ENCODE measurements around the gene RAB20.

RAB20 gene

DNA sequence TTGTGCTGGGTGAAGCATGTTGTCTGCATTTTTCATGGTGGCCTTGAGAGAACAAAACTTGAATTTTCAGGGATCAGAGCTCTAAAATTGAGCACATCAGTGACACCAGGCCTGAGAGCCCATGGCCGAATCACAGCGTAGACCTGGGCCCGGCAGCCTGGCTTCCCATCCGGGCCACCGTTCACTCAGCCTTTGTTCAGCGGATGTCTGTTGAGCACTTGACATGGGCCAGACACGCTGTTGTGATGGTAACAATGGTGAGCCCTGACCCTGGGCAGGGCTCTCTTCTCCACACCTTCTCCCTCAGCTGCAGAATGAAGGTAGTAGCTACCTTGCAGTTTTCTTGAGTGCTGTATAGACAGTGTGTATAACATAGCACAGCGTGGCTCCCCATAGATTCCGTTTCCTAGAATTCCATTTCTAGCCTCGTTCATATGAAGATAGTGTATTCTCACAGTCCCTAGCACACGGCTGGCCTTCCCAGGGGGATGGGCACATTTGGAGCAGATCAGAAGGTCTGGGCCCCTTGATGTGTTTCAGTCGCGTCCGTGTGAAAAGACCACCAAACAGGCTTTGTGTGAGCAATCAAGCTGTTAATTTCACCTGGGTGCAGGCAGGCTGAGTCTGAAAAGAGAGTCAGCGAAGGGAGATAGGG, 75.3 kb downstream of the RAB20 start:
- no peak for DNase-seq

DNA sequence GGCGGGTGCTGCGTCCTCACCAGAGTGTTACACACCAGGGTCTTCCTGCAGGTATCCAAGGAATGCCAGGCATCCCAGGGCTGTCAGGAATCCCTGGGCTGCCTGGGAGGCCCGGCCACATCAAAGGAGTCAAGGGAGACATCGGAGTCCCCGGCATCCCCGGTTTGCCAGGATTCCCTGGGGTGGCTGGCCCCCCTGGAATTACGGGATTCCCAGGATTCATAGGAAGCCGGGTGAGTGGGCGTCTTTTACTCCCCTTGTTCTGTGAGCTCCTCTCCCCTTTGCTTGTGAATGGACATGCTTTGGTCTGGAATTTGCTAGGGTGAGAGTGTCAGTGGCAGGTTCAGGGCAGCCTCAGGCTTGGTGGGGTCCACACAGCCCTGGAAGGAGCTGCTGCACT, 75.9 kb downstream of the RAB20 start:
- no peak for DNase-seq

DNA sequence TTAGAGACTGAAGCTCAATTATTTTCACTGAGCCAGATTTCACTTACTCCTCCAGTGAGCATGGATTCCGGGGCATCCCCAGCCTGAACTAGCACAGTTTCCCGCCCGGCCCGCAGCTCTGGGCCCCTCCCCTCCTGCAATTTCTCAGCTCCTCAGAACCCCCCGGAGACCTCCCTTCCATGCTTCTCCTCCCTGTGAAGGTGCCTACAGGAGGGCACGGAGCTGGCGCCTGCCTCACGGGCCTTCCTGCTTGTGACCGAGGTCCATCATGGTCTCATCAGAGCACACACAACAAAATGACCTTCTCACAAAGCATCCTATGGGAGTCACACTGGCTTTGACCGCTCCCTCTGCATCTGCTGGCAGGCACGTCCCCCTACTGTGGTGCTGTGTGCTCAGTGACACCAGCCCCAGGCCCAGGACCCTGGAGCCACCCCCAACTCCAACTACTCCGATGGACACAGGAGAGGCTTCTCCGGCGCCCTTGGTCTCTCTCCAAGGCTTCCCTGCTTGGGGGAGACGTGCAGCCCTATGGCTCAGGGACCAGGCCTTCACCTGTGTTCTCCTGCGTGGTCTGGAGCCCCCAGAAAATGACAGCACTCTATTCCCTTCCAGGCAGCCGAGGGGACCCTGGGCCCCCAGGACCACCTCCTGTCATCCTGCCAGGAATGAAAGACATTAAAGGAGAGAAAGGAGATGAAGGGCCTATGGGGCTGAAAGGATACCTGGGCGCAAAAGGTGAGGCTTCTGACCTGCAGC, 77.1 kb downstream of the RAB20 start:
- DNase-seq: no peak

DNA sequence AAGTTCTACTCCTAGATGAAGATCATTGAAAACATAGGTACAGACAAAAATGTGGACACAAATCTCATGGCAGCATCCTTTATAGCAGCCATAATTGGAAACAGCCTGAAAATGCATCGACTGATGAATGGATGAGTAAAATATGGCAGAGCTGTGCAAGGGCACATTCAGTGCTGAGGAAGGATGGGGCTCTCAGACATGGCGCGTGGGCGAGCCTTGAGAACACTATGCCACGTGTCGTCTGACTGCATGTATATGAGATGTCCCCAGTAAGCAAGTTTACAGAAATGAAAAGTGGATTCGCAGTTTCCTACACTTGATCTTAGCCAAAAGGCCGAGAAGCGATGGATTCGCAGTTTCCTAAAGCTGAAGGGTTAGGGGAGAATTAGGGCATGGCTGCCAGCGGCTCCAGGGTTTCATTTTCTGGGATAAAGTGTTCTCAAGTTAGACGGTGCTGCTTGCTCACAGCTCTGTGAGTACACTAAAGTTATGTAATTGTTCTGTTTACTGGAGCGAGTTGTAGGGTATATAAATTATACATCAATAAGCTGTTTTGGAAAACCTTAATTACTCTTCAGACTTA, 78.0 kb downstream of the RAB20 start:
- DNase-seq: no peak

DNA sequence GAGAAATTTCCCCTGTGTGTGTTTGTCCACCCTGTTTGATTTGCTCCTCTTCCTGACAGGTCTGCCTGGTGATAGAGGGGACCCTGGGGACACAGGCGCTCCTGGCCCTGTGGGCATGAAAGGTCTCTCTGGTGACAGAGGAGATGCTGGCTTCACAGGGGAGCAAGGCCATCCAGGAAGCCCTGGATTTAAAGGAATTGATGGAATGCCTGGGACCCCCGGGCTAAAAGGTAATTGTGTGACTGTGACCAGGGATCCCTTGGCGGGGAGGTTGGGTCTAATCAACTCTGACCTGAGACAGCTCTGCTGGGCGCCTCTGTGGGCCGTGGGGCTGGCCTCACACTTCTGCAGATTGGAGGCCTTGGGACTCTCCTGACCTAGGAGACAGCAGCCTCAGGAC, 81.4 kb downstream of the RAB20 start:
- no peak for DNase-seq

DNA sequence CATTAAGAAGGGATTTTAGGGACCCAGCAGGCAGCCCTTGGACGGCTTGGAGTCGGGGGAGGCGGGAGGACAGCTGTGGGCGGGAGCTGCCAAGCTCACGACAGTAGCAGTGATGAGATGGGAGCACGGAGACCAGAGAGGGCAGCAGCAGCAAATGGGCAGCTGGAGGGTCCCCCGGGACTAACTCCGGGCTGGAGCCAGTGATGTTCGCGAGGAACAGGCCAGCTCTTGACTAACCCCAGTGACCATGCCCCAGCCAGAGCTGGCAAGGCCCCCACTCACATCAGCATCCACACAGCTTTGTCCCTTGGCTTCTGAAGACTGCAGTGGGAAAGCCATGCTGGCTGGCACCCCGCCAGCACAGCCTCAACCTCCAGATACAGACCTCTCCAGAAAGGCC, 81.9 kb downstream of the RAB20 start:
- DNase-seq: no peak

DNA sequence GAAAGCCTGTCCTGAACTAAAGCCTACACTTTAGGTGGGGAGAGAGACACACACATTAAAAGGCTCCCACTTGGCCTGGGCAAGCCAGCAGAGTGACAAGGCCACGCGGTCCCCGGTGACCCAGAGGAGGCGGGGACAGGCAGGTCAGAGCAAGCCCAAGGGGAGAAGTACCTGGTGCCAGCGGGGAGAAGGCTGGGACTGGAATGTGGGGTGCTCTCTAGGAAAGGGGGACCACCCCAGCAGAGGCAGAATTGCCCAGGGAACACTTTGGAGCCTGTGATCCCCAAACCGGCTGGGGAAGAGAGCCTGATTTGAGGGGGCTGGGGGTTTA, 82.3 kb downstream of the RAB20 start:
- DNase-seq: no peak

DNA sequence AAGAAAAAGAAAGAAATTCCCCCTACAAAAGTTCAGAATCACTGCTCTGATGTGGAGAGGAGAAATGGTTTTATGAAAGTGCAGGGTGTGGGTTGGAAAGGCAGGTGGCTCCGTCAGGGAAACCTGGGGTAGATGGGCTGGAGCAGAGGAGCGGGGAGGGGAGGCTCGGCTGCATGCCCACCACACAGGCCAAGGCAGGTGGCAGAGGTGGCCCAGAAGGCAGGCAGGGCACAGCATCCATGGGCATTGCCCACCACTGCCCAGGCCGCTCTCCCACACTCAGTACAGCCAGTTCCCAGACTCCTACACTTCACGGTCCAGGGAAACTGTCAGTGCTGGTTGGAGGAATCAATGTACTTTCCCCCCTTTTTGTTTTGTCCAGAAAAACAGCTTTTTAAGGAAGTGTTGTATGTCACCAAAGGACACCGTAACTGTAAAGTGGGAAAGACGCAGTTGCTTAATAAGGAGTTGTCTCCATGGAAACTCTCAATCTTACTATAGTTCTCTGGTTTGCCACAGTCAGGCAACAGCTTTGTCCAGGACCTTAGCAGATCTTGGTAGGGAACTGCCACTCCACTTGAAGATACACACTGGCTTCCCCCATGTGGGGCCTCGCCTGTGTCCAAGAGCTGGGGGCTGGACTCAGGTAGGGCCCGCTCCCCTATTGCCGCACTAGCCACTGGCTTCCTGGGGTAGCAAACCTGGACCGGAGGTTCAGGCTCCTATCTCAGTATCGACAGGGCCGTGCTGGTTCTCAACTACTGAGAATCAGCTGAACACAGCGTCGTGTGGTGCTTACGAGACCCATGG, 82.9 kb downstream of the RAB20 start:
- DNase-seq: no peak

DNA sequence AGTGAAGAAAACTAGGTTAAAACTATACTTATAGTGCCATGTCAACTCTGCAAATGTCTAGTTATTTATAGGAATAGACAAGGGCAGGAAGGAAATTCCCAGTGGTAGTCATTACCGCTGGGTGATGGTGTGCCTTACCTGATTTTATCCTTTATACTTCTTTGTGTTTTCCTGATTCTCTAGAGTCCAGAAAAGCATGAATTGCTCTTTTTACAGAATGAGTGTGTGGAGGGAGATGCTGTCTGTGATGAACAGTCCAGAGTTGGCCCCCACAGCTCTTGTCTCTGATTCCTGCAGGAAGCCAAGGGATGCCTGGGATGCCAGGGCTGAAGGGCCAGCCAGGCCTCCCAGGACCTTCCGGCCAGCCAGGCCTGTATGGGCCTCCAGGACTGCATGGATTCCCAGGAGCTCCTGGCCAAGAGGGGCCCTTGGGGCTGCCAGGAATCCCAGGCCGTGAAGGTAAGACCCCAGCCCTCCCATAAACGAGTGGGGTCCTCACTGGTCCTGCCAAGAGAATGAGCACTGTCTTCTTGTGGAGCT, 83.7 kb downstream of the RAB20 start:
- no peak for DNase-seq

DNA sequence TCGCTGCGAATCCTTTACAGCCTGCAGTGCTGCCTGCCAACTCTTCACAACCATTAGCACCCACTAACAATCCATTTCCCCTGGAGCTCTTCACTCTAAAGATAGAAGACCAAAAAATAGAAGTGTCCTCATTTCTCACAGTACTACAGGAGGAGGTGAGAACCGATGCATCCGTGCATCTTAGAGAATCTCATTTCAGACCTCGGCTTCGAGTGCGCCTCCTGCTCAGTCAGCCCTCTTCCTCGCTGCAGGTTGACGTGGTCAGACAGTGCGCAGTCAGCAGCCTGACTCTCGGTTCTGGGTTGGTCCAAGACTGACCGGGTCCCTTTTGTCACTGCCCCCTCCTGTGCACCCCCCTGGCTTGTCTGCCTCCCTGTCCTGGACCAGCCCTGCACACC, 85.3 kb downstream of the RAB20 start:
- no peak for DNase-seq

DNA sequence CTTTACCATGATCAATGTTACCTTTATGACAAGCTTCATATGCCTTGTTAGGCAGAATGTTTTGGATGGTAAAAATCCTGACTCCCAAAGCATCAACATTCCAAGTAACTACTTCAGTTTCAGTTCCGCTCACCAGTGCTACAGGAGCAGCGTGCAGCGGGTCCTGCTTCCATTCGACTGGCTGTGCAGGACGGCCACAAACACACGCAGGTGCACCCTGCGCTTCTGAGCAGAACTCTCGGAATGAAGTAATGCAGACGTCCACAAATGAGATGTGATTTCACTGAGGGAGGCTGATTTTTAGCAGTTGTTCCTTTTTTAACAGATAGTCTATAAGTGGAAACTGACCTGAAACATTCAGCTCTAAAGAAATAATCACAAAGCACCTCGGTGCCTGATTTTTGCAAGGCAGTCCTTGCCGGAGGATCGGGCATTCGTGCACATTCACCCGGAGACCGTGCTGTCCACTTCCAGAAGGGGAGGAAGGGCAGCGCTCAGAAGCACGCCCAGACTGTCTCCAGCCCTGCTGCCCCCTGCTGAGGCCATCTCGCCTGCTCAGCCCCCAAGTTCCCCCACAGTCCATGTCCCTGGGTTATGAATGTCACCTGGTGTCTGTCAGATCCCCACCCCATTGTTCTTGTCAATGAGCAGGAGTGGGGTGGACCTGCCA, 85.8 kb downstream of the RAB20 start:
- DNase-seq: no peak

DNA sequence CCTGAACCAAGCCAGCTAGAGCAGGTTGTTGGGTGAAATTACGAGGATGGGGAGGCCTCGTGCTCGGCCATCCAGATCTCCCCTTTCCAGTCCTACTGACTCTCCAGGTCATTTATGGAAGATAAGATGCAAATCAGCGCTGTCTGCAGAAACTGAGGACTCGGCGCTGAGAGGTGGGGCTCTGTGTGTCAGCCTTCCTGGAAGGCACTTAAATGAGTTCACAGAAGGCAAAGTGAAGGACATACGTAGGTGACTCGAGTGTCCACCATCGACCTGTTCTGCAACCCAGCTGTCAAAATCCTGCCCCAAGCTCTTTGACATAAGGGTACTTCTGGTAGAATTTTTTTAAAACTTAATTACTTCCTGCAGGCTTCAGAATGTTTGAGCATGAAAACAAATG, 86.4 kb downstream of the RAB20 start:
- DNase-seq: no peak

DNA sequence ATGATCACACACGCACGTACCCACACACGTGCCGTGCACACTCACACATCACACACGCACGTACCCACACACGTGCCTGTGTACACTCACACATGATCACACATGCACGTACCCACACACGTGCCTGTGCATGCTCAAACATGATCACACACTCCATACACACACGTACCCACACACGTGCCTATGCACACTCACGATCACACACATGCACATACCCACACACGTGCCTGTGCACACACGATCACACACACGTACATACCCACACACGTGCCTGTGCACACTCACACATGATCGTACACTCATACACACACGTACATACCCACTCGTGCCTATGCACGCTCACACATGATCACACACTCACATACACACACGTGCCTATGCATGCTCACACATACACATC, 86.8 kb downstream of the RAB20 start:
- no peak for DNase-seq

All from left hindlimb (tissue), 1 donor.